ENCODE data around the gene RPL5. TPM values are rescaled to one million over a fixed set of nuclear protein-coding genes. Genes with fewer than 3 reads are reported as not detected.
"Not testable (repeated sequence)": the region's sequence is repeated elsewhere in the genome, so short reads cannot be mapped to it uniquely, and the experiment has no call there.

The RPL5 gene
- total RNA-seq: 1,364 and 1,423 TPM in 2 replicates
- long read RNA-seq, transcript RPL5-205 (3 exons, 1,210 nt): minor isoform, 70 of 865 reads
- long read RNA-seq, transcript RPL5-208 (8 exons, 1,085 nt): major isoform, 527 of 865 reads
- long read RNA-seq, partial matches to known transcripts: 206 of 865 reads
- long read RNA-seq, other reads (novel, unspliced or antisense): 57 of 865 reads

DNA sequence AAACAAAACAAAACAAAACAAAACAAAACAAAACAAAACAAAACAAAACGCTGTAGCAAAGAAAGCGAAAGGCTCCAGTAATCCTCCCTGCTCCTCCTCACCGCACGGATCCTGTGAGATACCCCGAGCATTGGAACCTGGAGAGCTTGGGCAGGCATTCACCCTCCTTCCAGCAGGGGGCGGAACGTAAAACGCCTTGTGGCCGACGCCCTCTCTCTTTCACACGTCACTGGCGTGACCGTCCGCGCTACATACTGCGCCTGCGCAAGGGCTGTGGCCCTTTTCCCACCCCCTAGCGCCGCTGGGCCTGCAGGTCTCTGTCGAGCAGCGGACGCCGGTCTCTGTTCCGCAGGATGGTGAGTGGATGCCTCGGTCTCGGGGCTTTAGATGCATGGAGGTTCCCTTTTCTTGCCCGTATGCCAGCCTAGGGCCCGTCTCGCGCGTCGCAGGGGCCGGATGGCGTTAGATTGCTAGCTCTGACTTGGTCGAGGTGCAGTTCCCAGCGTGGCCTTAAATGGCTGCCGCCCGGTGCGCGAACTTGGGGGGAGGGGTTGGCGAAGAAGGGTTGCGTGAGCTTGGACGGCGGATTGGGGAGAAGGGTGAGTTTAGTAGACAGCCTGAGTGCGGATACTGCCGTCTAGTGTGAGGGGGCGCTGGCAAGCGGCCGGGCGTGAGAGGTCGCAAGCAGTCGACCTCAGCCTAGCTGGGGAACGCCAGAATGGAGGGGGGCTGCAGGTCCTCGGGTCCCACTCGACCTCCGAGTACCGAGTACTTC, at the start of gene RPL5:
Gene RPL5 (plus strand): TSS at position 279 of the 775 bp plus-strand sequence. CDS start 75 bp downstream, at position 354.
- Mint-ChIP-seq H3K27ac (peak within 1 kb of the TSS; percentile 99), H3K27me3 (no peaks in the 10 kb centered on the region), H3K4me1 (ENCODE audit: low read depth) (peaks cover 29% of the 10 kb centered on the region), H3K9me3 (ENCODE audit: low read depth) (no peaks in the 10 kb centered on the region), H3K36me3 (ENCODE audit: insufficient read depth) (peaks cover 18% of the 10 kb centered on the region), H3K4me3 (ENCODE audit: low read depth) (peak within 1 kb of the TSS; percentile 99)
- peak; percentile 98 for DNase-seq (ENCODE audit: low spot score, unreplicated experiment)
- TF ChIP-seq, protein P1, sequence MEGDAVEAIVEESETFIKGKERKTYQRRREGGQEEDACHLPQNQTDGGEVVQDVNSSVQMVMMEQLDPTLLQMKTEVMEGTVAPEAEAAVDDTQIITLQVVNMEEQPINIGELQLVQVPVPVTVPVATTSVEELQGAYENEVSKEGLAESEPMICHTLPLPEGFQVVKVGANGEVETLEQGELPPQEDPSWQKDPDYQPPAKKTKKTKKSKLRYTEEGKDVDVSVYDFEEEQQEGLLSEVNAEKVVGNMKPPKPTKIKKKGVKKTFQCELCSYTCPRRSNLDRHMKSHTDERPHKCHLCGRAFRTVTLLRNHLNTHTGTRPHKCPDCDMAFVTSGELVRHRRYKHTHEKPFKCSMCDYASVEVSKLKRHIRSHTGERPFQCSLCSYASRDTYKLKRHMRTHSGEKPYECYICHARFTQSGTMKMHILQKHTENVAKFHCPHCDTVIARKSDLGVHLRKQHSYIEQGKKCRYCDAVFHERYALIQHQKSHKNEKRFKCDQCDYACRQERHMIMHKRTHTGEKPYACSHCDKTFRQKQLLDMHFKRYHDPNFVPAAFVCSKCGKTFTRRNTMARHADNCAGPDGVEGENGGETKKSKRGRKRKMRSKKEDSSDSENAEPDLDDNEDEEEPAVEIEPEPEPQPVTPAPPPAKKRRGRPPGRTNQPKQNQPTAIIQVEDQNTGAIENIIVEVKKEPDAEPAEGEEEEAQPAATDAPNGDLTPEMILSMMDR (IDR thresholded peaks at IDR 0.05; ENCODE audit: unreplicated experiment): peak; percentile 89

DNA sequence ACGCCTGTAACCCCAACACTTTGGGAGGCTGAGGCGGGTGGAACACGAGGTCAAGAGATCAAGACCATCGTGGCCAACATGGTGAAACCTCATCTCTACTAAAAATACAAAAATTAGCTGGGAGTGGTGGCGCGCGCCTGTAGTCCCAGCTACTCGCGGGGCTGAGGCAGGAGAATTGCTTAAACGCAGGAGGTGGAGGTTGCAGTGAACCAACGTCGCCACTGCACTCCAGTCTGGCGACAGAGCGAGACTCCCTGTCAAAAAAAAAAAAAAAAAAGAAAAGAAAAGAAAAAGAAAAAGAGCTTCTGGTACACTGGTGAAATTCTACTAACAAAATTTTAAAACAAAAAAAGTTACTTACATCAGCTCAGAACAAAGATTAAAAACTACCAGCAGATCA, 48.3 kb upstream of the RPL5 start:
- DNase-seq (ENCODE audit: low spot score, unreplicated experiment): not testable (repeated sequence)
- peak overlapping the region; percentile 92 for H3K27ac Mint-ChIP-seq

DNA sequence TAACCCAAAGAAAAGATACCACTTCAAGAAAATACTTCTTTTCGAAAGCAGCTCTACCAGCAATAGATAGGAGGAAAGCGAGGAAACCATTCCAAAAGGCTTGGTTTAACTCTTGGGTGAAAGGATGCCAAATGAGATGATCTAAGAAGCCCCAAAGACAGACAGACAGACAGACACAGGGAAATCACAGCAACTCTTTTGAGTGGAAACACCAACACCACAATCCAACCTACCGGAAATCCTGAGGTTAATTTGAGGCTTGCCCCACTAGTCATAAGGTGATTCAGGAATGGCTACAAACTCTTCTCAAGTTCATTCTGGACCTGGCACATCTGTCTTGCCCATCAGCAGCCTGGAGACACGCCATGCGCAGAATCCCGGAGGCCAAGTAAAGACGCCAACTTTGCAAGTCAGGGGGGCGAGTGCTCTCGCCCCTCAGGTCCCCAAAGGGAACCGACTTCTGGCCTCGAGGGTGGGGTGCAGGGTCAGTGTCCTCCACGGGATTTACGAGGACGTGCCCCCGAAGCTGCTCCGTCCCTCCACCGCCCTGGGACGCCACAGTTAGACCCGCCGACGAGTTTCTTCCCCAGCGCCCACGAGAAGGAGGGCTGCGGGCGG, 47.7 kb upstream of the RPL5 start:
- TF ChIP-seq, protein P1 (IDR thresholded peaks at IDR 0.05; ENCODE audit: unreplicated experiment): no peak
- peaks cover 11% of the 10 kb centered on the region for H3K4me1 Mint-ChIP-seq (ENCODE audit: low read depth)
- H3K27ac Mint-ChIP-seq: peak overlapping the region; percentile 92
- peaks cover 6% of the 10 kb centered on the region for H3K27me3 Mint-ChIP-seq
- H3K36me3 Mint-ChIP-seq (ENCODE audit: insufficient read depth): peaks cover 4% of the 10 kb centered on the region
- H3K9me3 Mint-ChIP-seq (ENCODE audit: low read depth): peaks cover 4% of the 10 kb centered on the region
- no peak for DNase-seq (ENCODE audit: low spot score, unreplicated experiment)
- peak overlapping the region; percentile 91 for H3K4me3 Mint-ChIP-seq (ENCODE audit: low read depth)

More for the DNA sequence above, 48.3 kb upstream of the RPL5 start:
- H3K4me1 Mint-ChIP-seq (ENCODE audit: low read depth): peaks cover 11% of the 10 kb centered on the region
- not testable (repeated sequence) for H3K27me3 Mint-ChIP-seq; H3K36me3 Mint-ChIP-seq (ENCODE audit: insufficient read depth); H3K9me3 Mint-ChIP-seq (ENCODE audit: low read depth)
- TF ChIP-seq, protein P1 (IDR thresholded peaks at IDR 0.05; ENCODE audit: unreplicated experiment): peak; percentile 27
- peak overlapping the region; percentile 91 for H3K4me3 Mint-ChIP-seq (ENCODE audit: low read depth)

DNA sequence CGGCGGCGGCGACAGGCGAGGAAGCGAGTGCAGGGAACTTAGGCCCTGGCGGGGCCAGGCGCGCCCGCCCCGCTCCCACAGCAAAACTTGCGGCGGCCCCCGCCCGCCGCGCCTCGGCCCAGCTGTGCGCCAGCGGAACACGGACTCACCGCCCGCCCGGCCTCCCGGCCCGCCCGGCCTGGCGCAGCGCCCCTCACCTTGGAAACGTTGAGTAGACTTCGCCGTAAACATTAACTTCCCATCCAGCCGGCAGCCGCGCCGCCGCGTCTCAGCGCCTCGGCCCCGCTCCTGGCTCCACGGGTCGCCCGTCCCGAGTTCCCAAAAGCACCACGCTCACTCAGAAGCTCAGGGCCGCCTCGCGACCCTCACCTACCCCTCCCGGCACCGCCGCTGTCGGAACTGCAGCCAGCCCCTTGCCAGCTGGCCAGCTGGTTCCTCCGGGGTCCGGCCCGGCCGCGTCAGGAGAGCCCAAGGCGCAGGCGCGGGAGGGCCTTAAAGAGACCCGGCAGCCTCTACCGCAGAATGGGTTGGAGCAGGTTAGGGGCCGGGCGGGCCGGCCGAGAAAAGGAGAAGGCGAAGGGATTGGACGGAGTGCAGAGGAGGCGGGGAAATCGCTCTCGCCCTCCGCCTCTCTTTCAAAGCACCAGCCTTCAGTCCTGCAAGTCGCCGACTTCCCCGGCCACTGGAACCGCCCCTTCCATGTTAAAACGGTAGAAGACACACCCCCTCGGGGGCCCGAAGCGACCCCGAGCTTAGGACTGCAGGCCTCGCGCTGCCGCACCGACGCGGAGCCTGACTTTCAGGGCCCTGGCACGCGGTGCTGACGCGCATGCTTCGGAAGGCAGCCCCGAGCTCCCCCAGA, 47.0 kb upstream of the RPL5 start, which contains the start of gene EVI5:
Gene EVI5 (minus strand): TSS at position 470 of the 862 bp plus-strand sequence. CDS start 48,562 bp downstream, outside the sequence.
- H3K27me3 Mint-ChIP-seq: peaks cover 6% of the 10 kb centered on the region

More for the DNA sequence above, 47.0 kb upstream of the RPL5 start, which contains the start of gene EVI5:
- Mint-ChIP-seq H3K4me1 (ENCODE audit: low read depth) (peaks cover 11% of the 10 kb centered on the region), H3K36me3 (ENCODE audit: insufficient read depth) (peaks cover 4% of the 10 kb centered on the region), H3K27ac (peak within 1 kb of the TSS; percentile 95), H3K4me3 (ENCODE audit: low read depth) (peak within 1 kb of the TSS; percentile 91), H3K9me3 (ENCODE audit: low read depth) (peaks cover 4% of the 10 kb centered on the region)
- TF ChIP-seq, protein P1 (IDR thresholded peaks at IDR 0.05; ENCODE audit: unreplicated experiment): peak; percentile 25
- peak; percentile 90 for DNase-seq (ENCODE audit: low spot score, unreplicated experiment)

Data from progenitor cell of endocrine pancreas (in vitro differentiated cells).